Activated CD8-positive, alpha-beta memory T cell treated with anti-CD3 and anti-CD28 coated beads for 36 hours (primary cell): Measurements from ENCODE around the gene COMMD7. TPM values are rescaled to one million over a fixed set of nuclear protein-coding genes. Genes with fewer than 3 reads are reported as not detected.

ENCODE experiments used
- CTCF ChIA-PET: fragments of 350-600 bp; sonication (Branson Sonifier 250); formaldehyde crosslinking; loops from one replicate; lab custom pipeline; 2021; ENCODE audit warnings: antibody characterized with exemption; lab: Charles Lee
- POLR2A ChIA-PET: fragments of 350-600 bp; sonication (Branson Sonifier 250); formaldehyde crosslinking; loops from one replicate; lab custom pipeline; 2021; ENCODE audit warnings: antibody characterized with exemption; lab: Charles Lee
- total RNA-seq, 2 experiments: library from RNA; stranded (reverse); gene quantifications; one replicate each; pipeline ENCODE4 v1.2.3, GENCODE V29; 2021

COMMD7 gene
- total RNA-seq = 10 to 100 TPM; 31.6 to 34.2 TPM

GRCh38 chr20:32743237-32744112, at the start of gene COMMD7:
COMMD7 (minus strand) TSS chr20:32743467; CDS start chr20:32743391, 76 bp downstream.
- ChIA-PET POLR2A (interaction anchor here (0.5 to 1.8 kb wide), 6 partner anchors 20 to 306 kb away, joined by 3 to 9 read pairs (median 3); partner anchors contain the start of genes DNMT3B and MAPRE1), CTCF (interaction anchor here (0.9 to 2.2 kb wide), 3 partner anchors 33 to 69 kb away, joined by 3 to 15 read pairs (median 12); partner anchors contain the start of gene C20orf203)

DNA sequence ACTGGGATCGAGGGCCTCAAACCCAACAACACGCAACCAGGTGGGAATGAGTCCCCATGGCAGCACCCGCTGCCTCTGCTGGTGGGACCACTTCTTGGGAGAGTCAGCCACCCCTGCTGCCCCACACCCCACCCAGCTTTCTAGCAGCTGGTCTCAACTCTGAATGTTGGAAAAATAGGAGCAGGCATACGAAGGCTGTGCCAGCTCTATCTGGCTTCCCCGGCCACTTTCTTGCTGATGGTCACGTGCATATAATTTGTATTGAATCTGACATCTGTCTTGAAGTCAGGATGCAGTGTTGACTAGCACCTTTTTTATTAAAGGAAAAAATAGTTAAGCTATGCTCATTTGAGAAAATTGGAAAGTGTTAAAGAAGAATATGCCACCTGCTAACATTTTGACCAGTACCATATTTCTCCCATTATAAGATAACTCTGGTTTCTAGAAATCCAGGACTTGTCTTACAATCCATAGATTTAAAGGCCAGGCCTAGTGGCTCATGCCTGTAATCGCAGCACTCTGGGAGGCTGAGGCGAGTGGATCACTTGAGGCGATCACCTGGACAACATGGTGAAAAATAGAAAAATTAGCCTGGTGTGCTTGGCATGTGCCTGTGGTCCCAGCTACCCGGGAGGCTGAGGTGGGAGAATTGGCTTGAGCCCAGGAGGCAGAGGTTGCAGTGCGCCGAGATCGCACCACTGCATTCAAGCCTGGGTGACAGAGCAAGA, 49.6 kb upstream of the COMMD7 start:
- POLR2A ChIA-PET = no interaction called here

GRCh38 chr20:32792316-32792715, 49.0 kb upstream of the COMMD7 start:
- CTCF ChIA-PET = interaction anchor here (0.9 to 1.4 kb wide), 2 partner anchors 119 to 266 kb away, joined by 4 to 5 read pairs; partner anchors contain the start of gene C20orf203
- POLR2A ChIA-PET = no interaction called here

More for the DNA sequence above, 49.6 kb upstream of the COMMD7 start:
- CTCF ChIA-PET = no interaction called here

- ChIA-PET CTCF (interaction anchor here (1.0 to 1.7 kb wide), 5 partner anchors 12 to 117 kb away, joined by 3 to 10 read pairs (median 4); partner anchors contain the start of gene C20orf203), POLR2A (no interaction called here)
Observed at GRCh38 chr20:32790751-32791057, 47.4 kb upstream of the COMMD7 start.

DNA sequence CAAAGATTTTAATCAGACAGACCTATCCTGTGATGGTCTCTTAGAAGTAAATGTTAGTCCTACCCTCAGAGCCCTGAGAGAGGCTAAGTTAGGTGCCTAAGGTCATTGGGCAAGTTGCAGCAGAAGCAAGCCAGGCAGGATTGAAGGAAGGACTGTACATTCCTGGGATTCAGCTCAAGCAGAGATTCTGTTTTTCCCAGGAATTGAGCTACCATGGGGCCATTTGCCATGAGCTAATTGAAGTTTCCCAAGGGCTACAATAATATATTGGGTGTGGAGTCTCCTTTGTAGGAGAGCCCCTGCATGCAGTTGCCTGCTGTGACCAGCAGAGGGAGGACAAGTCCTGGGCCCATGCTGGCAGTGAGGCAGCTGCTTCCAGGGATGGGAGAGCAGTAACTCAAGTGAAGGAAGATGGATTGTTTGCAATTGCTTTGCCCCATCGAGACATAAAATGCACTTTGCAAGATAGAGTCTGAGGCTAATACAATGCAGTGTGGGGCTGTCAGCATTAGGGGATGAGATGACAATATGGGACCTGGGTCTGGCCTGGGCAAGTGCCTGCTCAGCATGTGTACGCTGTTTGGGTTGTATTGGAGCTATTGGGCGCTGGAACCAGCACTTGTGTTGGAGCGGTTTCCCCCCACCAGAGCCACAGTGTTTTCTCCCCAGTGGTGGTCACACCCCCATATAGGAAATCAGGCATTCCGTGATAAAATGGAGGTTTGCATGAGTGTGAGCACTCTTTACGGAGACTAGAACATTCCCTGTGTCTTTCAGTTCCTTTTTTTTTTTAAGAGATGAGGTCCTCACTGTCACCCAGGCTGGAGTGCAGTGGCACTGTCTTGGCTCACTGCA, 46.9 kb upstream of the COMMD7 start:
- ChIA-PET CTCF (interaction anchor here (0.6 to 1.7 kb wide), 10 partner anchors 9 to 306 kb away, joined by 3 to 10 read pairs (median 4); partner anchors contain the start of gene C20orf203), POLR2A (no interaction called here)

- ChIA-PET POLR2A (no interaction called here), CTCF (no interaction called here)
Observed at GRCh38 chr20:32787168-32787567, 43.9 kb upstream of the COMMD7 start.

DNA sequence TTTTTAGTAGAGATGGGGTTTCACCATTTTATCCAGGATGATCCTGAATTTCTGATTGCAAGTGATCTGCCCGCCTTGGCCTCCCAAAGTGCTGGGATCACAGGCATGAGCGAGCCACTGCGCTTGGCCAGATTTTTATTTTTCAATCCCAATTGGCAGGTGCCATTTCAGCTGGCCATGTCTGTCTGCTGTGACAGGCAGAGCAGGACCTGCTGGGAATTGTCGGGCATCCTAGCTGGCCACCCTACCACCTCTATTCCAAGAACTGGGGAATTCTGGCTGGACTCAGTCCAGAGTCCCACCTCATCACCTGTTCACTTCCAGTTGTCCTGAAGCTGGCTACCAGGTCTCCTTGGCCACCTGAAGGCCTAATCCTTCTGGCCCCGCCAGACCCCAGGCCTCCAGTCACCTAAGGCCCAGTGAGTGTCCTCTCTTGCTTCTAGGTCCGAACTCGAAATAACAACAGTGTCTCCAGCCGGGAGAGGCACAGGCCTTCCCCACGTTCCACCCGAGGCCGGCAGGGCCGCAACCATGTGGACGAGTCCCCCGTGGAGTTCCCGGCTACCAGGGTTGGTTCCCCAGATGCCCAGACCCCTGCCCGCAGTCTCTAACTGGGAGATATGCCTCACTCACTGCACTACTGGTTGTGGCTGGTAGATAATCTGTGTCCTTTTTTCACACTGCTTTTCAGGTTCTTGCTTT, 42.9 kb upstream of the COMMD7 start:
- ChIA-PET CTCF (no interaction called here), POLR2A (no interaction called here)

DNA sequence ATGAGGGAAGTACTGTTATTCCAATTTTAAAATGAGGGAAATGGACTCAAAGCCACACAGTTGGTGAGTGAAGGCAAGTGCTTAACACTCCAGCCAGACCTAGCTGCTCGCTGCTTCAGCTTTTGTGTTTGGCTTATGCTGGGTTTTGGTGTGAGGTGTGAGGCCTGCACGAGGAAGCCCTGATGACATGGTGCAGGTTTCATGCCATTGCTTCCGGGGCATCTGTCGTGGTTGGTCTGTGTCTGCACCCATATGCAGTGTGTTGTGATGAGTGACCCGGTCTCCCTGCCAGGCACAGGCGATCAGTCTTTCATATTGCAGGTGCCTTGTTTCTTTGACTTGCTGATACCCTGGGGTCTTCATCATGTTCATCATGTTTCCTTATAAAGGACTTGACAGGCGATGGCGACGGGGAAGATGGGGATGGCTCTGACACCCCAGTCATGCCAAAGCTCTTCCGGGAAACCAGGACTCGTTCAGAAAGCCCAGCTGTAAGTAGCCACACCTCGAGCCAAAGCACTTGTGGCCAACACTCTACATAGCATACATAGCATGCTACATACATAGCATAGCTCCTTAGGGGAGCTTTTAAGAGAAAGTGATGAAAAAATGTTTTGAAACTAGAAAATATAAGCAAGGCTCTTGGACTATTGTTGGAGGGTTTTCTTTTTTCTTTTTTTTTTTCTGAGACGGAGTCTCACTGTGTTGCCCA, 41.3 kb upstream of the COMMD7 start:
- ChIA-PET POLR2A (no interaction called here), CTCF (no interaction called here)

DNA sequence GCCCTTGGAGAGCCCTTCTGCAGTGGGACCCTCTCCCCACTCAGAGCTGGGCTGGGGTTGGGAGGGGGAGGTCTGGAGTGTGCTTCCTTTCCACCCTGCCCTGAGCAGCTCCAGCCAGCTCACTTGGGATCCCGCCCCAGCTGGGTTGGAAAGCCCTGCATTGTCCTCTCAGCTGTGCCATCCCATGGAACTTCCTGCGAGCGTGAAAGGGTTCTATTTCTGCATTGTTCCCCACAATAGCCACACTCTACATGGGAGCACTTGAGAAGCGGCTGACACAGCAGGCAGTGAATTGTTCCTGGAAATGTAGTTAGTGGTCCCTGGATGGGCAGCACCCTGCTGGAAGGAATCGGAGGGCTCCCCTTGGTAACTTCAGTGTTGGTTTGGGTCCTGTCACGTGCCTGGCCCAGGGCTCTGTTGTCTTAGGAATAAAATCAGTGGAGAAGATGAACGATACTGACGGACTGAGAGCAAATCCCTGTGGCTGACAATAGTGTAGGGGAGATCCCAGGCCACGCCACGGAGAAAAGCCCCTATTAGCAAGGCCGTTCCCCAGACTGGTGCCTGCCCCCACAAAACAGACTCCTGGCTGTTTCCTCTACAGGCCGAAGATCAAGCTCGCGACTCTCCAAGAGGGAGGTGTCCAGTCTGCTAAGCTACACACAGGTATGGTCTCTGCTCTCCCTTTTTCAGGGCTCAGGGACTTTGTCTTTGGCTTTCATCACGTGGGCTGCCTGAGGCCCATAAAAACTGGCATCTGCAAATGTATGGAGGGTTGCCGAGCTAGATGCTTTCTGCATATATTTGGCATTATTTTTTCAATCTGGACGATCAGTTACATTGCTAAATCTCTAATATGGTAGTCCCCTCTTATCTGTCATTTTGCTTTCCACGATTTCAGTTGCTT, 37.7 kb upstream of the COMMD7 start:
- CTCF ChIA-PET = interaction anchor here (7.2 kb wide), 1 partner anchor 106 kb away, joined by 134 read pairs; the partner anchor contains the start of gene C20orf203
- POLR2A ChIA-PET = no interaction called here

GRCh38 chr20:32780278-32780677, 37.0 kb upstream of the COMMD7 start:
- ChIA-PET POLR2A (no interaction called here), CTCF (interaction anchor here (7.2 kb wide), 1 partner anchor 105 kb away, joined by 134 read pairs; the partner anchor contains the start of gene C20orf203)

DNA sequence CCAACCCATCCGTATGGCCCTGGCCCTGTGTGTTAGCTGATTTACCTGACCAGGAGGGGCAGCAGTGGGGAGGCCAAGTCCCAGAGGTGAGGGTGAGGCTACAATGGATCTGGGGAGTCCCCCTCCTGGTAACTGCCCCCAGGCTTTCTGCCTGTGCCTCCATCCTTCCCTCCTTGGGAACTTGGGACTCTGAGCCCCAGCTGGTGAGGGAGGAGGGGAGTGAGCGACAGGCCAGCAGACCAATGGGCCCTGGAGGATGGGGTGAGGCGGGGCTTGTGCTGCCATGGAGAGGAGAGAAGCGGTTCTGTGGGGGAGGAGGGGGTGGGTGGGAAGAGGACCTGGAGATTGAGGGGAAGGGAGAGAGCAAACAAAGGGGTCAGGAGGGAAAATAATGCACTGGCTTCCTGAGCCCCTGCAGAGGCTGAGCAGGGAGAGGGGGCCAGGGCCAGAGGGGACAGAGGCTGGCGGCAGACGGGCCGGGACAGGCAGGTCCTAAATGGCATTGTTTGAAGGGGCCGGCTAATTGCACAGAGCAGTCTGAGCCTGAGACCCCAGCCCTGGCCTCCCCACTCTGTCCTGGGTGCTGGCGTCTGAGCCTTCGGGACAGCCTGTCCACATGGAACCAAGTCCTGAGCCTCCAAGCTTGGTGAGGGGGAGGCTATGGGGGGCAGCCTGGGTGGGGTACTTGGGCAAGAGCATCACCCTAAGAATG, 36.4 kb upstream of the COMMD7 start:
- POLR2A ChIA-PET = no interaction called here
- CTCF ChIA-PET = interaction anchor here (1.4 to 7.2 kb wide), 10 partner anchors 9 to 258 kb away, joined by 4 to 134 read pairs (median 8); partner anchors contain the start of genes C20orf203 and COMMD7

- POLR2A ChIA-PET = interaction anchor here (0.7 kb wide), 1 partner anchor 103 kb away, joined by 3 read pairs; no protein-coding TSS in a partner anchor
- CTCF ChIA-PET = interaction anchor here (0.7 to 7.2 kb wide), 16 partner anchors 11 to 309 kb away, joined by 3 to 134 read pairs (median 6); partner anchors contain the start of genes C20orf203 and COMMD7
Observed at GRCh38 chr20:32777177-32777956, 34.1 kb upstream of the COMMD7 start.

GRCh38 chr20:32775336-32775991, 32.2 kb upstream of the COMMD7 start:
- CTCF ChIA-PET = interaction anchor here (1.2 to 7.2 kb wide), 3 partner anchors 33 to 101 kb away, joined by 3 to 134 read pairs (median 3); partner anchors contain the start of genes C20orf203 and COMMD7
- POLR2A ChIA-PET = no interaction called here

DNA sequence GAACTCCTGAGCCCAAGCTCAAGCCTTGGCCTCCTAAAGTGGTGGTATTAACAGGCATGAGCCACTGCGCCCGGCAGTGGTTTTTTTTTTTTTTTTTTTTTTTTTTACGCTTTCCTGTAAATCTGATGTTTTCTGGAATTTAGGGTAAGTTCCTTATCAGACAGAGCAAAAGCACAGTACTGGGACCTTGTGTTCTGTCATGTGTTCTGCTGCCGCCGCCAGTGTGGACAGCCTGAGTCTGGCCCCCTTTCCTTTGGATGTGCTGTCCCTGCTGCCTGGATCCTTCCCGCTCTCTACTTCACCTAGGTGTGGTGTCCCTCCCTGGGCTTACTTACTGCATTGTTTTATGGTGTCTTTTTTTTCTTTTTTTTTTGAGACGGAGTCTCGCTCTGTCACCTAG, 30.6 kb upstream of the COMMD7 start:
- ChIA-PET POLR2A (no interaction called here), CTCF (interaction anchor here (0.6 to 1.3 kb wide), 5 partner anchors 11 to 250 kb away, joined by 3 to 6 read pairs (median 5); no protein-coding TSS in a partner anchor)
